HG03196 (cell line): ENCODE measurements around the gene IFIT2.
"Not testable (repeated sequence)": the region's sequence is repeated elsewhere in the genome, so short reads cannot be mapped to it uniquely, and the experiment has no call there.

Experiments used
- ATAC-seq: cut with Tn5 transposase; IDR thresholded peaks from one replicate; pipeline ENCODE4 v1.9.1; 2021; ENCODE audit not compliant: unreplicated experiment

Gene IFIT2

GRCh38 chr10:89301721-89302445 lies at the start of gene IFIT2:
IFIT2 (plus strand) TSS chr10:89302046; CDS start chr10:89302124, 78 bp downstream.
- peak; percentile 66 for ATAC-seq

GRCh38 chr10:89252225-89252585 lies 49.6 kb upstream of the IFIT2 start:
- ATAC-seq, result no peak

- not testable (repeated sequence) for ATAC-seq
Observed at GRCh38 chr10:89255091-89255579, 46.7 kb upstream of the IFIT2 start.

GRCh38 chr10:89255793-89256192 lies 46.1 kb upstream of the IFIT2 start:
- no peak for ATAC-seq

- ATAC-seq, result no peak
Observed at GRCh38 chr10:89256340-89256739, 45.5 kb upstream of the IFIT2 start.

- no peak for ATAC-seq
Observed at GRCh38 chr10:89256962-89257361, 44.9 kb upstream of the IFIT2 start.

- ATAC-seq, result no peak
Observed at GRCh38 chr10:89257581-89257980, 44.3 kb upstream of the IFIT2 start.

- no peak for ATAC-seq
Observed at GRCh38 chr10:89258881-89259280, 43.0 kb upstream of the IFIT2 start.

GRCh38 chr10:89262086-89263051 lies 39.5 kb upstream of the IFIT2 start:
- no peak for ATAC-seq

GRCh38 chr10:89263091-89263490 lies 38.8 kb upstream of the IFIT2 start:
- no peak for ATAC-seq

- ATAC-seq, result no peak
Observed at GRCh38 chr10:89263531-89263930, 38.3 kb upstream of the IFIT2 start.

GRCh38 chr10:89266721-89267453 lies 35.0 kb upstream of the IFIT2 start:
- ATAC-seq, result no peak

GRCh38 chr10:89269433-89270152 lies 32.3 kb upstream of the IFIT2 start:
- no peak for ATAC-seq

GRCh38 chr10:89270153-89270483 lies 31.7 kb upstream of the IFIT2 start:
- ATAC-seq, result no peak

- ATAC-seq, result no peak
Observed at GRCh38 chr10:89271532-89271931, 30.3 kb upstream of the IFIT2 start.

- no peak for ATAC-seq
Observed at GRCh38 chr10:89273680-89274079, 28.2 kb upstream of the IFIT2 start.

- no peak for ATAC-seq
Observed at GRCh38 chr10:89274928-89275327, 26.9 kb upstream of the IFIT2 start.

- no peak for ATAC-seq
Observed at GRCh38 chr10:89275383-89275782, 26.5 kb upstream of the IFIT2 start.

- ATAC-seq, result no peak
Observed at GRCh38 chr10:89278034-89278535, 23.8 kb upstream of the IFIT2 start.

- ATAC-seq, result no peak
Observed at GRCh38 chr10:89278900-89279392, 22.9 kb upstream of the IFIT2 start.
